ENCODE data around the gene ARHGAP15.

The ARHGAP15 gene

GRCh38 chr2:143768991-143769390 lies 639.8 kb downstream of the ARHGAP15 start:
- DNase-seq (ENCODE audit: low spot score): no peak

DNA sequence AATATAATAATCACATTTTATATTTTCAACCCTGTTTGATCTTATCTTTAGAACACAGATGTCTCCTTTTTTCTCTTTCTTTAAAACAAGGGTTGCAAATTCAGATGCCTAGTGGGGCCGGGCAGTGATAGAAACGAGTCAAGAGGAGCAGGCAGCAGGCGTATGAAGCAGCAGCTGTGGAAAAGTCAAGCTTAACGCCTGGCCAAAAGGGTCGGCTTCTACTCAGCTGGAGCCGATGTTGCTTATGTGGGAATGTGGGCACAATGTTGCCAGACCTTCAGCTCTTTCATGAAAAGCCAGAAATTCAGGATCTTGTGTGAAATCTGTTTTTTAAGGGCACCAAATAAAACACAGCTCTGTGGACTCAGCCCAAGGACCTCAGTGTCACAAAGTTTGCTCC lies 642.7 kb downstream of the ARHGAP15 start:
- no peak for DNase-seq (ENCODE audit: low spot score)

- DNase-seq (ENCODE audit: low spot score): no peak
Measured at GRCh38 chr2:143776526-143777297, 647.5 kb downstream of the ARHGAP15 start.

GRCh38 chr2:143779021-143779420 lies 649.8 kb downstream of the ARHGAP15 start:
- no peak for DNase-seq (ENCODE audit: low spot score)

DNA sequence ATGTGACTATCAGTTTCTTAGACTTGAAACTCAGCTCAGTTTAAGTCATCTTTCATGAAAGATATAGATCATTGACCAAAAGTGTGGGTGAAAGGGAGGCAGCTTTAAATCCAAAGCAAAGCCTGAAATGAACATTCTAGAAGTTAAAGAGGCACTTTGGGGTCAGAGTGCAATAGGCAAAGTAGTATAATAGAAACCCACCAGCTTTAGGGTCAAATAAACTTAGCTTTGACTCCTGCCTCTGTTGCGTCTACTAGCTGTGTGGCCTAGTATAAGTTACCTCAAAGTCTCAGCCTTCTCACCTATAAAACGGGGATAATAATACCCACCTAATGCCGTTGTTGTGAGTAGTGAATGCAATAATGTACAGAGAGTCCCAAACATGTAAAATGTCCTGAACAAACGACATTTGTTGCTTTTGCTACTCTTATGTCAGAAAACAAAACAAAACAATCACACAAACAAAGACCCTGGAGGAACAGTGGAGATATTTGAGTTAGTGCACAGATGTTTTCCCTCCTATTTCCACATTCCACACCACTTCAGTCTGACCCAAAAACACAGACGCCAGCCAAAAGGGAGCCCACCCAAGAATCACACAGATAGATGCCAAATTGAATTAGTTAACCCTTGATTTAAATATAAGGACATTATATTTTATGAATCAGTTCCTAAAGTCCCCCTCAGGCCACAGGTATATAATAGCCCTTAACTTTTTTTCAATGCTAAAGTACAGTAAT lies 657.0 kb downstream of the ARHGAP15 start:
- DNase-seq (ENCODE audit: low spot score): no peak

- no peak for DNase-seq (ENCODE audit: low spot score)
Measured at GRCh38 chr2:143787674-143788073, 658.5 kb downstream of the ARHGAP15 start.

- DNase-seq (ENCODE audit: low spot score): no peak
Measured at GRCh38 chr2:143792602-143793001, 663.4 kb downstream of the ARHGAP15 start.

- DNase-seq (ENCODE audit: low spot score): no peak
Measured at GRCh38 chr2:143793381-143793780, 664.2 kb downstream of the ARHGAP15 start.

- no peak for DNase-seq (ENCODE audit: low spot score)
Measured at GRCh38 chr2:143796051-143796450, 666.8 kb downstream of the ARHGAP15 start.

- DNase-seq (ENCODE audit: low spot score): no peak
Measured at GRCh38 chr2:143801561-143801960, 672.3 kb downstream of the ARHGAP15 start.

DNA sequence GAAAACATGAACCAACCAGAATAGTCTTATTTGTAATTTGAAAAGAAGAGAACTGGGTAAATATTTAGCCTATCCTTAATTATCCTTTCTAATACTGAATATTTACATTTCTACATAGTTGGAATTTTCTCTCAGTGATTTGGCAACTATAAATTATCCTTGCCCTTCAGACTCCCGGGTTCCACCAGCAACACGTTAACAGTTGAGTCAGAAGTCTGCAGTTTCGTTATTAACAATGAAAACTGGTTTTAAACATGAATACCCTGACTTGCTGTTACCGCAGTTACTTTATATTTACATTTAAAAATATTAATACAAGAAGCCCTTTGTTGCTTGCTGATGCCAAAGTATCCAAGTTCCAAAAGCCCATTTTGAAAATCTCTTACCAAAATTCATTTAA lies 673.0 kb downstream of the ARHGAP15 start:
- DNase-seq (ENCODE audit: low spot score): no peak

DNA sequence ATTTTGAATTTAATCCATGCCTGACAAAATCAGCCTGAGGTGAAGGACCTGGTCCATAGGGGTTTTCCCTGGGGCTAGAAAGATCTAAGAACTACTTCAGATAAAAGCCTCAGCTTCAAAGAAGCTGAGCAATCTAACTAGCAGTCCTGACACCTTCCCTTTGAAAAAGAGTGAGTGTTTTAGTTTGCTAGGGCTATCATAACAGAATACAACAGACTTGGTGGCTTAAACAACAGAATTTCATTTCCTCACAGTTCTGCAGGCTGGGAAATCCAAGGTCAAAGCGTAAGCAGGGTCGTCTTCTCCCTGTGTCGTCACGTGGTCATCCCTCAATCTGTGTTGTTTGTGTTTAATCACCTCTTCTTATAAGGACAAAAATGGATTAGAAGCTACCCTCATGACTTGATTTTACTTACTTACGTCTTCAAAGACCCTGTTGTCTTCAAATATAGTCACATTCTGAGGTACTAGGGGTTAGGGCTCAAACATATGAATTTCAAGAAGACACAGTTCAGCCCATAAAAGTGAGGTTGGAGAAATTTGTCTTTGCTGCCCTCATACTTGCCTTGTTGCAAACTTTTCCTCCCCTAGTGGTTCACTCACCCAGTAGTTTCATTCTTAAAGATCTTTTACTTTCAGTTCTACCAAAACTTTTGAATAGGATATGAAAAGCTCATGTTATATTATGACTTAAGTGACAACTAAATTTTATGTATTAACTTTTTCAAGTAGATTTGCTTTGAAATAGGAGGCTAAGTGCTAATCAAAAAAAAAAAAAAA lies 673.8 kb downstream of the ARHGAP15 start:
- no peak for DNase-seq (ENCODE audit: low spot score)

DNA sequence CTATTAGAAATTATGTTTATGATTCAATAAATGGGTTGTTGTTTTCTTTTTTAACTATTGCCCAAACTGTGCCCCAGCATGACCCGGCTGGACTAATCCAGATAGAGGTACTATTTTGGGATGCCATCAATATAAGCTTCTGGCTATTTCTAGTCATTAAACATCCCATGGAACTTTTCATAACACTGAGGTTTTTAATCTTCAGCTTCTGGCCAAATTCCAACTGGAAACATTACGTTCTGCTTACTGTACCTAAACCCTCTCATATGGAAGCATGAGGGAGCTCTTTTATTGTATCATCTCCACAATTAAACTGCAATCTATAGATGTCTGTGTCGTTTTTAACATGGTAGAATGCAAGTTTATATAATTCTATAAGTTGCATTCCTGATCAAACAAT lies 674.7 kb downstream of the ARHGAP15 start:
- no peak for DNase-seq (ENCODE audit: low spot score)

- DNase-seq (ENCODE audit: low spot score): no peak
Measured at GRCh38 chr2:143805666-143806065, 676.4 kb downstream of the ARHGAP15 start.

DNA sequence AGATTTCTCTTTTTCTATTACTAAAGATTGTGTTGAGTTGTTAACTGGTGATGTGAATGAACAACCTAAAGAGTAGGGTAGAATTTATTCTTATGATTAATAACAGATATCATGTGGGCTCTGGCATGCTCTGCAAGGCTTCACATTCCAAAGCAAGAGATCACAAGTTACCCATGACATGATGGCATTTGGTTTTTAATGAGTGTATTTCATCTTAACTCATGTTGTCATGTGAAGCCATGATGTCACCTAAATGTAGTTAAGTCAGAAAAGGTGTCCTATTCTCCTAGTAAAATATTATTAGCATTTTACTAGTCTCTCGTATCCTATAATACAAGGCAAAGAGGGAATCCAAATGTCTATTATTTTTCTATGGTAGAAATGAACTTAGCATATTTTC lies 678.0 kb downstream of the ARHGAP15 start:
- no peak for DNase-seq (ENCODE audit: low spot score)

DNA sequence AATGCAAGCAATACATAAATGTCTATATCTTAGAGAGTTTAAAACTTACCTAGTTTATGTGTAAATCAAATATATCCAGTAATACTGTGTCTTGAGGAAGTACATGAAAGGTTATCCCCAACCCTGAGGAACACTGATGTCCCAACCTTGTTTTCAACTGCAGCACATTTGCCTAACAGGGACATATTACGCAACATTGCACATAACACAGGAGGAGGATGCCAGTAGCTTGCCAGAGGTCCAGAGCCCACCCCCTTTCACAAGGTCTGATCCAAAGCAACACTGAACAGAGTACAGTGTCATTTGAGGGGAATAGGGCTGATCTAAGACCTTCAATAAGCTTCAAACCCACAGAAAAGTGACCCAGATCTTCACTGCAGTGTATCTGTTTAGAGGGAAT lies 678.5 kb downstream of the ARHGAP15 start:
- no peak for DNase-seq (ENCODE audit: low spot score)

DNA sequence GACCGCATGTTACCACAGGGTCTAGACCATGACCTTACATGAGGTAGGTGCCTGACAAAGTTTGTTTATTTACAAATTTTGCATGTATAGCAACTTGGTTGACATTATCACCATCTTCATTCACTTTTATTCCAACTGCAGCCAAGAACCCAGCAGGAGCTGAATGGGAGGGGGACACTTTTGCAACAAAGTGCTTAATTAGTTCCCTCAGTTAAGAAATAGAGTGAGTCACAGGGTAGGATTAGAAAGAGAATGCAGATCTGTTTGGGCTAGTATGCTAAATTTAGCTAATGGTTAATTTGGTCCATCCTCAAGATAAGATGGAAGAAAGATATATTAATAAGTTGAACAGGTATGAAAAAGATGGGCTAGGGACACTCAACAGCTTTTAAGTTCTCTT lies 678.9 kb downstream of the ARHGAP15 start:
- no peak for DNase-seq (ENCODE audit: low spot score)

DNA sequence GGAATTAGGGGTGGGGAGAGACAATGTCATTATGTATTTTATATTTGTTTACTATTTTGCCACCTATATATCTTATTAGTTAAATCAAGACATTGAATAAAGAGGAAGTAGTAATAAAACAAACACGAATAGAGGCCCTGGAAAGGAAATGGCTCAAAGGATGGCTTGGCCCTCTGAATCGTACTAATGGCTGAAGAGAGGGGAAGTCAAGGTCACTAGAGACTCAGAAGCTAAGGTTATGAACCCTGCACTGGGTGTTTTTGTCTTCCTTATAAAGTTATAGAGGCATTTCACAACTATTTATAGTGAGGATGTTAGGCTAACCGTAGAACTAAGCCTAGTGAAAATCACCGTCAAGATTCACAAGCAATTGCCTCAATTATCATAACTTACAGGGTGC lies 685.9 kb downstream of the ARHGAP15 start:
- no peak for DNase-seq (ENCODE audit: low spot score)

GRCh38 chr2:143816916-143817315 lies 687.7 kb downstream of the ARHGAP15 start:
- no peak for DNase-seq (ENCODE audit: low spot score)

All from D341Med (cell line).